ENCODE results near the gene KLK13.

The KLK13 gene

DNA sequence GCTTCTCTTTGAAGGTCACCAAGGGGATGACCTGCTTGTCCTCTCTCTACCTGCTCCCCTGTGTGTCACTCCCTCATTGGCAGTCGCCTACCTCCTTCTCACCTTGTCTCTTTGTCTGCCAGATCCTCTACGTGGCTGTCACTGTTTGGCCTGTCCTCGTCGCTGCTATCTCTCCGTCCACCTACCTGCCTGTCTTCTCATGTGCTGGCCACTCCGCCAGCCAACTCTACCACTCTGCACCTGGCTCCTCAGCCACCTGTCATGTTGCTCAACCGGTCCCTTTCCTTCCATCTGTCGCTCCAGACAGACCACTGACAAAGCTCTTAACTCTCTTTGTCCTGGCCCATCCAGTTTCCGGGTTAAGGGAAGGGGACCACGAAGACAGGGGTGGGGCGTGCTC, 30.2 kb downstream of the KLK13 start, which contains the start of gene KLK12:
KLK12 (minus strand) TSS at position 299 of the 400 bp plus-strand sequence. CDS start 381 bp downstream, outside the sequence.
- Histone ChIP-seq H3K27ac (ENCODE audit: low read depth in 2 of 2, low read length in 2 of 2) (no peak within 1 kb of the TSS), H3K27me3 (ENCODE audit: control insufficient read depth in 2 of 2, insufficient read depth in 2 of 2, low read length in 2 of 2) (peaks cover 2 to 6% of the 10 kb centered on the region in 2 donors), H3K9ac (ENCODE audit: low read depth in 1 of 2, low read length in 2 of 2) (no peak within 1 kb of the TSS), H3K4me1 (ENCODE audit: control insufficient read depth in 2 of 2, insufficient read depth in 2 of 2, low read length in 2 of 2) (no peaks in the 10 kb centered on the region), H3K4me3 (ENCODE audit: low read length in 2 of 2) (no peak within 1 kb of the TSS), H3K9me3 (ENCODE audit: control insufficient read depth in 2 of 2, low read length in 2 of 2) (no peaks in the 10 kb centered on the region), H3K36me3 (ENCODE audit: control insufficient read depth in 2 of 2, insufficient read depth in 2 of 2, low read length in 2 of 2) (no peaks in the 10 kb centered on the region)

DNA sequence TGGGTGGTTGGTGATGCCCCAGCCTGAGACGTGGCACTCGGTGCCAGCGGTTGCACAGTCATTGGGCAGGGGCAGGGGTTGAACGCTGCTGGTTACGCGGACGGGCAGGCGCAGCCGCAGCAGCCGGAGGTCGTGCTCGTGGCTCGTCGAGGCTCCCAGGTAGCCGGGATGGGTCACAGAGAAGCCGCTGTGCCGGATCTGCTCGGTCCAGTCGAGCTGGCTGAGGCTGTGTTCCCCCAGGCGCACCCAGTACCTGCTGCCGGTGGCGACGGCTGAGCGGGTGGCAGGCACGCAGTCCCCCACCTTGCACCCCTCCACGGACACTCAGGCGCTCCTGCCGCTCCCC, 33.0 kb downstream of the KLK13 start:
- peaks cover 2 to 9% of the 10 kb centered on the region in 2 donors for H3K27me3 ChIP-seq (ENCODE audit: control insufficient read depth in 2 of 2, insufficient read depth in 2 of 2, low read length in 2 of 2)
- H3K9ac ChIP-seq (ENCODE audit: low read depth in 1 of 2, low read length in 2 of 2): no peak overlapping the region
- no peaks in the 10 kb centered on the region for H3K9me3 ChIP-seq (ENCODE audit: control insufficient read depth in 2 of 2, low read length in 2 of 2)
- no peak overlapping the region for H3K4me3 ChIP-seq (ENCODE audit: low read length in 2 of 2)
- H3K36me3 ChIP-seq (ENCODE audit: control insufficient read depth in 2 of 2, insufficient read depth in 2 of 2, low read length in 2 of 2): no peaks in the 10 kb centered on the region
- H3K4me1 ChIP-seq (ENCODE audit: control insufficient read depth in 2 of 2, insufficient read depth in 2 of 2, low read length in 2 of 2): no peaks in the 10 kb centered on the region
- H3K27ac ChIP-seq (ENCODE audit: low read depth in 2 of 2, low read length in 2 of 2): no peak overlapping the region

- Histone ChIP-seq H3K36me3 (ENCODE audit: control insufficient read depth in 2 of 2, insufficient read depth in 2 of 2, low read length in 2 of 2) (no peaks in the 10 kb centered on the region), H3K27me3 (ENCODE audit: control insufficient read depth in 2 of 2, insufficient read depth in 2 of 2, low read length in 2 of 2) (peaks cover 2 to 13% of the 10 kb centered on the region in 2 donors), H3K9ac (ENCODE audit: low read depth in 1 of 2, low read length in 2 of 2) (no peak overlapping the region), H3K9me3 (ENCODE audit: control insufficient read depth in 2 of 2, low read length in 2 of 2) (no peaks in the 10 kb centered on the region), H3K4me3 (ENCODE audit: low read length in 2 of 2) (no peak overlapping the region), H3K4me1 (ENCODE audit: control insufficient read depth in 2 of 2, insufficient read depth in 2 of 2, low read length in 2 of 2) (no peaks in the 10 kb centered on the region), H3K27ac (ENCODE audit: low read depth in 2 of 2, low read length in 2 of 2) (no peak overlapping the region)
These were observed 33.5 kb downstream of the KLK13 start for GRCh38 chr19:51031220-51031879.

GRCh38 chr19:51030631-51031030, 34.3 kb downstream of the KLK13 start:
- no peaks in the 10 kb centered on the region for H3K9me3 ChIP-seq (ENCODE audit: control insufficient read depth in 2 of 2, low read length in 2 of 2)
- no peaks in the 10 kb centered on the region for H3K4me1 ChIP-seq (ENCODE audit: control insufficient read depth in 2 of 2, insufficient read depth in 2 of 2, low read length in 2 of 2)
- no peak overlapping the region for H3K27ac ChIP-seq (ENCODE audit: low read depth in 2 of 2, low read length in 2 of 2)
- H3K27me3 ChIP-seq (ENCODE audit: control insufficient read depth in 2 of 2, insufficient read depth in 2 of 2, low read length in 2 of 2): peaks cover 2 to 15% of the 10 kb centered on the region in 2 donors
- H3K9ac ChIP-seq (ENCODE audit: low read depth in 1 of 2, low read length in 2 of 2): no peak overlapping the region
- no peaks in the 10 kb centered on the region for H3K36me3 ChIP-seq (ENCODE audit: control insufficient read depth in 2 of 2, insufficient read depth in 2 of 2, low read length in 2 of 2)
- H3K4me3 ChIP-seq (ENCODE audit: low read length in 2 of 2): no peak overlapping the region

DNA sequence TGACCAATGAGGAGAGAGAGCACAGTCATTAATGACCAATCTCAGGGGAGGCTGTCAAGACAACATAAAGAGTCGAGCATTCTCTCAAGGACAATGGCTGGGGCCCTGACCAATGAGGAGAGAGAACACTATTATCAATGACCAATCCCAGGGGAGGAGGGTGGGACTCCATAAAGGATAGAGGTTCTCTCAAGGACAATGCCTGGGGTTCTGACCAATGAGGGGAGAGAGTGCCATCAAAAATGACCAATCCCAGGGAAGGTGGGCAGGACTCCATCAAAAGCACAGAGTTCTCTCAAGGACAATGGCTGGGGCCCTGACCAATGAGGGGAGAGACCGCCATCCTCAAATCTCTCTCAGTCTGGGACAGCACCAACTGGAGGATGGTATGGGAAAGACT, 35.2 kb downstream of the KLK13 start:
- H3K9ac ChIP-seq (ENCODE audit: low read depth in 1 of 2, low read length in 2 of 2): no peak overlapping the region
- H3K27me3 ChIP-seq (ENCODE audit: control insufficient read depth in 2 of 2, insufficient read depth in 2 of 2, low read length in 2 of 2): peaks cover 2 to 14% of the 10 kb centered on the region in 2 donors
- H3K36me3 ChIP-seq (ENCODE audit: control insufficient read depth in 2 of 2, insufficient read depth in 2 of 2, low read length in 2 of 2): no peaks in the 10 kb centered on the region
- no peaks in the 10 kb centered on the region for H3K9me3 ChIP-seq (ENCODE audit: control insufficient read depth in 2 of 2, low read length in 2 of 2)
- no peak overlapping the region for H3K27ac ChIP-seq (ENCODE audit: low read depth in 2 of 2, low read length in 2 of 2)
- no peaks in the 10 kb centered on the region for H3K4me1 ChIP-seq (ENCODE audit: control insufficient read depth in 2 of 2, insufficient read depth in 2 of 2, low read length in 2 of 2)
- no peak overlapping the region for H3K4me3 ChIP-seq (ENCODE audit: low read length in 2 of 2)

- Histone ChIP-seq H3K9ac (ENCODE audit: low read depth in 1 of 2, low read length in 2 of 2) (no peak overlapping the region), H3K4me3 (ENCODE audit: low read length in 2 of 2) (no peak overlapping the region), H3K27ac (ENCODE audit: low read depth in 2 of 2, low read length in 2 of 2) (no peak overlapping the region), H3K9me3 (ENCODE audit: control insufficient read depth in 2 of 2, low read length in 2 of 2) (no peaks in the 10 kb centered on the region), H3K27me3 (ENCODE audit: control insufficient read depth in 2 of 2, insufficient read depth in 2 of 2, low read length in 2 of 2) (peaks cover 0 to 12% of the 10 kb centered on the region in 2 donors), H3K4me1 (ENCODE audit: control insufficient read depth in 2 of 2, insufficient read depth in 2 of 2, low read length in 2 of 2) (no peaks in the 10 kb centered on the region), H3K36me3 (ENCODE audit: control insufficient read depth in 2 of 2, insufficient read depth in 2 of 2, low read length in 2 of 2) (no peaks in the 10 kb centered on the region)
These were observed 37.0 kb downstream of the KLK13 start for GRCh38 chr19:51027873-51028272.

DNA sequence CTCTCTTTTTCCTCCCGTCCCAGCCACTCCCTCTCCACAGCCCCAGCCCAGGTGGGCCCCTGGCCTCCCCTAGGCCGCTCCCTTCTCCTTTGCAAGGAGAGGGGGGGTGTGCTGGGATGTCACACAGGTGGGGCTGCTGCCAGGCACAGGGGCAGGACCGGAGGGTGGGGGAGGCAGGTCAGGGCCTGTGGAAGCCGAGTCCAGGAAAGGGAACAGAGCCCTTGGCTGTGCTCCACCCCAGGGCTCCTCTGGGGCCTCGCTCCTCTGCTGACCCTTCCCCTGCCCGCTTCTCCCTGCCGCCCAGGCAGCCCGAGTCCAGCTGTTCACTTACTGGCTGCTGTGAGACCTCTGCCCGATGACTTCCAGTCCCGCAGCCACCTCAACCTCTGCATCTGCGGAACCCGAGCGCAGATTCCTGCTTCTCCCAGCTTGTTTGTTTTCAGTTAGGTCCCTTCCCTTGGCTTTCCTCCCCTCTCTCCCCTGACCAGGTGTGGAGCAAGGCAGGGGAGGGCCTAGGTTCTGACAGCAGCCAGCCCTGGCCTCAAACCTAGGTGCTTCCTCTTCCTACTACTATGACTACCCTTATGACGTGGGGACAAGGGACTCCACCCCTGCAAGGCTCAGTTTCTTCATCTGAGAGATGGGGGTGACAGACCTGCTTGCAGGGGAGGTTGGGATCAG, 37.6 kb downstream of the KLK13 start:
- Histone ChIP-seq H3K36me3 (ENCODE audit: control insufficient read depth in 2 of 2, insufficient read depth in 2 of 2, low read length in 2 of 2) (no peaks in the 10 kb centered on the region), H3K27me3 (ENCODE audit: control insufficient read depth in 2 of 2, insufficient read depth in 2 of 2, low read length in 2 of 2) (peaks cover 0 to 12% of the 10 kb centered on the region in 2 donors), H3K27ac (ENCODE audit: low read depth in 2 of 2, low read length in 2 of 2) (no peak overlapping the region), H3K4me3 (ENCODE audit: low read length in 2 of 2) (no peak overlapping the region), H3K9ac (ENCODE audit: low read depth in 1 of 2, low read length in 2 of 2) (no peak overlapping the region), H3K4me1 (ENCODE audit: control insufficient read depth in 2 of 2, insufficient read depth in 2 of 2, low read length in 2 of 2) (no peaks in the 10 kb centered on the region), H3K9me3 (ENCODE audit: control insufficient read depth in 2 of 2, low read length in 2 of 2) (no peaks in the 10 kb centered on the region)

DNA sequence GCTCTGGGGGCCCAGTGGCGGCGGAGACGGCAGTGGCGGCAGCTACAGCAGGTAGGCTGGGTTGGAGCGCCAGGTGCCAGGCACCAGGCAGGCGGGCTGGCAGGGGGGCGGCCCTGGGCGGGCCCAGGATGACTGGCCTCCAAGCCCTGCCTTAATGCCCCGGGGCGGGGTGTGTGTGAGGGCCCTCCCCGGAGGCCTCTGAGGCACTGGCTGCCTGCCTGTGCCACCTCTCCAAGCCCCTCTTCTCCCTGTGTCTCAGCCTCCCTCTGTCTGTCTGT, 38.4 kb downstream of the KLK13 start, which contains the start of gene KLK11:
KLK11 (minus strand) TSS at position 63 of the 278 bp plus-strand sequence. CDS start 985 bp downstream, outside the sequence.
- Histone ChIP-seq H3K9ac (ENCODE audit: low read depth in 1 of 2, low read length in 2 of 2) (no peak within 1 kb of the TSS), H3K36me3 (ENCODE audit: control insufficient read depth in 2 of 2, insufficient read depth in 2 of 2, low read length in 2 of 2) (no peaks in the 10 kb centered on the region), H3K27ac (ENCODE audit: low read depth in 2 of 2, low read length in 2 of 2) (no peak within 1 kb of the TSS), H3K9me3 (ENCODE audit: control insufficient read depth in 2 of 2, low read length in 2 of 2) (no peaks in the 10 kb centered on the region), H3K4me3 (ENCODE audit: low read length in 2 of 2) (no peak within 1 kb of the TSS), H3K27me3 (ENCODE audit: control insufficient read depth in 2 of 2, insufficient read depth in 2 of 2, low read length in 2 of 2) (peaks cover 0 to 12% of the 10 kb centered on the region in 2 donors), H3K4me1 (ENCODE audit: control insufficient read depth in 2 of 2, insufficient read depth in 2 of 2, low read length in 2 of 2) (no peaks in the 10 kb centered on the region)

DNA sequence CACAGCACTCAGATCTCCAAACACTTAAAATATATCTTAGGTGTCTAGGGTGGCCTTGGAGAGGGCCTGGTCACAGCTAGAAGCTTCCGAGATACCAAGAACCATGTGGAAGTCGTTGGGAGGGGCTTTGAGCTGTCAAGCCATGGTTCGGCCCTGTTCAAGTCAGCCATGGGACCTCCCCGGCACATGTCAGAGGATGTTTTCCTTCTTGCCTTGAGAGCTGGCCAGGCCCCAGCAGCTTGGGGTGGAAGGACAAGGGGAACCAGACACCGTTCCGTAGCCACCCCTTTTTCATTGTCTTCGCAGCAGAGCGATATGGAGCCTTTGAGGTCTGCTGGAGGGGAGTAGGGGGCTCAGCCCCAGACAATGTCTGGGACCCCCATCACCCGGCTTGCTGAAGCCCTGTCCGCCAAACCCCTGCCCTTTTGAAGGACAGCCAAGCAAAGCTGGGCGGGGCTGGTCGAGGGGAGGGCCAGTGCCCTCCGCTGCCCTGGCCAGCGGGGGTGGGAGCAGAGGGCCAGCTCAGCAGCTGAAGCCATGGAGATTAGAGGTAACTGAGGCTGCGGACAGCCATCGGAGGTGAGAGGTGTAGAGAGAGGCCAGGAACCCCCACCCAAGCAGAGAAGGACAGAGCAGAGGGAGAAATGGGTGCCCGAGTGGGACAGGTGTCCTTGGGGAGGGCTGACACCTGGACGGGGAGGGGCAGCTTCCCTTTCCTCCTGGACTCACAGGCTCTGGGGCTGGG, 38.9 kb downstream of the KLK13 start:
- Histone ChIP-seq H3K27me3 (ENCODE audit: control insufficient read depth in 2 of 2, insufficient read depth in 2 of 2, low read length in 2 of 2) (peaks cover 0 to 12% of the 10 kb centered on the region in 2 donors), H3K4me1 (ENCODE audit: control insufficient read depth in 2 of 2, insufficient read depth in 2 of 2, low read length in 2 of 2) (no peaks in the 10 kb centered on the region), H3K36me3 (ENCODE audit: control insufficient read depth in 2 of 2, insufficient read depth in 2 of 2, low read length in 2 of 2) (no peaks in the 10 kb centered on the region), H3K4me3 (ENCODE audit: low read length in 2 of 2) (no peak overlapping the region), H3K9me3 (ENCODE audit: control insufficient read depth in 2 of 2, low read length in 2 of 2) (no peaks in the 10 kb centered on the region), H3K9ac (ENCODE audit: low read depth in 1 of 2, low read length in 2 of 2) (no peak overlapping the region), H3K27ac (ENCODE audit: low read depth in 2 of 2, low read length in 2 of 2) (no peak overlapping the region)

DNA sequence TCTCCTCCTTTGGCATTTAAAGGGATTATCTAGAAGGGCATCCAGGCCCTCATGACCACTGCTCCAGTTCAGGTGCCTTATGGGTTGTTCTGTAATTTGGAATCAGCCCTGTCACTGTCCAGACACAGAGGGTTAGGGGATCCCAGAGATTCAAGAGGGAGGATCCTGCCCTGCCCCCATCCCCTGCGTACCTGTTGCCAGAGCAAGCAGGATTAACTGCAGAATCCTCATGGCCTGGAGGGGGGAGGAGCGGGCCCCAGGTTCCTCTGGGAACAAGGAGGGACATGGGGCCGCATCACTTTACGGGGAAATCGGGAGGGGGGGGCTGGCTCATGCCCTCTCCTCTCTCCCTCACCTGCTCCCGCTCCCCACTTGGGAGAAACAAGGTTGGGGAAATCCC, 39.5 kb downstream of the KLK13 start:
- Histone ChIP-seq H3K36me3 (ENCODE audit: control insufficient read depth in 2 of 2, insufficient read depth in 2 of 2, low read length in 2 of 2) (no peaks in the 10 kb centered on the region), H3K9me3 (ENCODE audit: control insufficient read depth in 2 of 2, low read length in 2 of 2) (no peaks in the 10 kb centered on the region), H3K27ac (ENCODE audit: low read depth in 2 of 2, low read length in 2 of 2) (no peak overlapping the region), H3K27me3 (ENCODE audit: control insufficient read depth in 2 of 2, insufficient read depth in 2 of 2, low read length in 2 of 2) (peaks cover 0 to 12% of the 10 kb centered on the region in 2 donors), H3K4me1 (ENCODE audit: control insufficient read depth in 2 of 2, insufficient read depth in 2 of 2, low read length in 2 of 2) (no peaks in the 10 kb centered on the region), H3K4me3 (ENCODE audit: low read length in 2 of 2) (no peak overlapping the region), H3K9ac (ENCODE audit: low read depth in 1 of 2, low read length in 2 of 2) (no peak overlapping the region)

Data from mucosa of rectum (tissue), 2 donors.